Kidney (tissue), 14 donors: ENCODE measurements around the gene CPNE8. TPM values are rescaled to one million over a fixed set of nuclear protein-coding genes. Genes with fewer than 3 reads are reported as not detected.

ENCODE experiments used
- DNase-seq, 5 donors: peaks; one replicate each; pipeline ENCODE4 v3.0.0-alpha.2; 2013 to 2020
- FAIRE-seq: peaks from 2 replicates; lab custom pipeline; 2012; peaks lifted over from hg19 to GRCh38; lab: Jason Lieb, UNC
- H3K27ac ChIP-seq, 2 donors: one replicate each; pipeline ENCODE4 v1.7.0; 2013; ENCODE audit warnings: low read depth in 2 of 2, low read length in 2 of 2, inconsistent platforms in 1 of 2
- H3K27me3 ChIP-seq: one replicate; pipeline ENCODE4 v1.7.1; 2013; ENCODE audit warnings: low read length, inconsistent platforms; ENCODE audit not compliant: control insufficient read depth, insufficient read depth
- H3K36me3 ChIP-seq, 3 donors: one replicate each; pipeline versions ENCODE4 v1.7.0 to v1.7.1; 2013; ENCODE audit warnings: low read length in 3 of 3, control low read depth in 1 of 3, inconsistent platforms in 1 of 3; ENCODE audit not compliant: insufficient read depth in 3 of 3, control insufficient read depth in 2 of 3
- H3K4me1 ChIP-seq, 3 donors: one replicate each; pipeline versions ENCODE4 v1.7.0 to v1.7.1; 2013; ENCODE audit warnings: low read length in 3 of 3, inconsistent platforms in 1 of 3, low read depth in 1 of 3; ENCODE audit not compliant: control insufficient read depth in 2 of 3, insufficient read depth in 2 of 3
- H3K4me3 ChIP-seq, 3 donors: one replicate each; pipeline versions ENCODE4 v1.7.0 to v1.8.1; 2013; ENCODE audit warnings: low read length in 3 of 3, control low read depth in 1 of 3, inconsistent platforms in 1 of 3
- H3K9ac ChIP-seq, 3 donors: one replicate each; pipeline versions ENCODE4 v1.7.0 to v1.7.1; 2013; ENCODE audit warnings: low read length in 3 of 3, control low read depth in 1 of 3, inconsistent platforms in 1 of 3
- H3K9me3 ChIP-seq, 3 donors: one replicate each; pipeline versions ENCODE4 v1.7.0 to v1.7.1; 2013; ENCODE audit warnings: low read length in 3 of 3, control low read depth in 1 of 3, inconsistent platforms in 1 of 3; ENCODE audit not compliant: control insufficient read depth in 2 of 3, insufficient read depth in 1 of 3
- CTCF ChIP-seq: IDR thresholded peaks from 3 replicates; pipeline ENCODE4 v1.5.1; 2012; ENCODE audit warnings: mild to moderate bottlenecking, moderate library complexity, borderline replicate concordance; ENCODE audit not compliant: insufficient read depth; ENCODE audit errors: extremely low read depth
- intact Hi-C: fragments of 100-400 bp; cut with DNase I; formaldehyde crosslinking; loops from one replicate; pipeline ENCODE4 v1.11.1; 2022
- polyA plus RNA-seq: library from polyadenylated mRNA; stranded (reverse); fragments of 350-450 nt; fragmentation: Illumina TruSeq; extraction: RNeasy Lipid Tissue Mini Kit (QIAGEN cat#74804); gene quantifications from one replicate; pipeline ENCODE4 v1.2.3, GENCODE V29; 2014; ENCODE audit warnings: low read depth, low replicate concordance; ENCODE audit not compliant: insufficient read depth
- total RNA-seq: library from RNA; stranded (reverse); fragmentation: NEBNext Ultra II Directional; extraction: Animal tissue kit (Norgen Biotek cat#: 25700); gene quantifications from one replicate; pipeline ENCODE4 v1.2.1, GENCODE V29; 2021
- donor health status: control.
- donor health status: control.
- donor health status: control.
- donor health status: control.
- donor health status: control.
- donor health status: DM: yes; HTN: yes; CAD: no.
- donor health status: Normal renal cell carcinoma (clear cell type).

CPNE8 gene
- total and polyA plus RNA-seq, 2 donors from 2014 or later: 8.8 to 28.5 TPM

GRCh38 chr12:38869036-38869435, 36.4 kb downstream of the CPNE8 start:
- H3K27ac ChIP-seq: no peak overlapping the region
- DNase-seq (no peak), FAIRE-seq (no peak)
- no peak for TF ChIP-seq CTCF
- H3K36me3 ChIP-seq: no peaks in the 10 kb centered on the region
- no peaks in the 10 kb centered on the region for H3K27me3 ChIP-seq
- no peaks in the 10 kb centered on the region for H3K4me1 ChIP-seq
- no peak overlapping the region for H3K9ac ChIP-seq
- no peaks in the 10 kb centered on the region for H3K9me3 ChIP-seq
- intact Hi-C loops: no loop called here
- no peak overlapping the region for H3K4me3 ChIP-seq

- Histone ChIP-seq H3K4me1 (peaks cover 0 to 2% (median 0%) of the 10 kb centered on the region in 3 donors), H3K27me3 (no peaks in the 10 kb centered on the region), H3K27ac (no peak overlapping the region), H3K4me3 (no peak overlapping the region), H3K36me3 (peaks cover 0 to 2% (median 0%) of the 10 kb centered on the region in 3 donors), H3K9me3 (no peaks in the 10 kb centered on the region), H3K9ac (no peak overlapping the region)
- no peak for FAIRE-seq
- intact Hi-C loops: no loop called here
- no peak for DNase-seq
- no peak for TF ChIP-seq CTCF
Measured at GRCh38 chr12:38850461-38850860, 54.9 kb downstream of the CPNE8 start.

GRCh38 chr12:38847247-38847646, 58.1 kb downstream of the CPNE8 start:
- Histone ChIP-seq H3K9me3 (no peaks in the 10 kb centered on the region), H3K9ac (no peak overlapping the region), H3K4me1 (peaks cover 0 to 2% (median 0%) of the 10 kb centered on the region in 3 donors), H3K36me3 (peaks cover 0 to 2% (median 0%) of the 10 kb centered on the region in 3 donors), H3K27ac (no peak overlapping the region), H3K4me3 (no peak overlapping the region), H3K27me3 (no peaks in the 10 kb centered on the region)
- DNase-seq (no peak), FAIRE-seq (no peak)
- TF ChIP-seq CTCF: no peak
- intact Hi-C loops: no loop called here

- no peaks in the 10 kb centered on the region for H3K4me1 ChIP-seq
- no peak for TF ChIP-seq CTCF
- FAIRE-seq (no peak), DNase-seq (no peak)
- H3K4me3 ChIP-seq: no peak overlapping the region
- H3K9ac ChIP-seq: no peak overlapping the region
- peaks cover 0 to 2% (median 0%) of the 10 kb centered on the region in 3 donors for H3K36me3 ChIP-seq
- no peaks in the 10 kb centered on the region for H3K9me3 ChIP-seq
- no peak overlapping the region for H3K27ac ChIP-seq
- H3K27me3 ChIP-seq: no peaks in the 10 kb centered on the region
- intact Hi-C loops: no loop called here
Measured at GRCh38 chr12:38844267-38844666, 61.1 kb downstream of the CPNE8 start.
